IPS-NIHi11 (cell line): ENCODE results near the gene EFCC1.

Experiments used
- DNase-seq: peaks from one replicate; pipeline ENCODE4 v3.0.0; 2012; ENCODE audit warnings: mixed read lengths, low spot score

EFCC1 gene

GRCh38 chr3:129032716-129033115 is 31.6 kb downstream of the EFCC1 start:
- DNase-seq: no peak

- DNase-seq: no peak
These were observed 32.0 kb downstream of the EFCC1 start for GRCh38 chr3:129033151-129033550.

- DNase-seq: no peak
These were observed 32.7 kb downstream of the EFCC1 start for GRCh38 chr3:129033633-129034321.

GRCh38 chr3:129034642-129035041 is 33.5 kb downstream of the EFCC1 start:
- DNase-seq: peak; percentile 67

- DNase-seq: no peak
These were observed 34.5 kb downstream of the EFCC1 start for GRCh38 chr3:129035360-129036221.

GRCh38 chr3:129036222-129037092 is 35.4 kb downstream of the EFCC1 start:
- DNase-seq: no peak

GRCh38 chr3:129037093-129037419 is 36.0 kb downstream of the EFCC1 start:
- DNase-seq: no peak

GRCh38 chr3:129038121-129038855 is 37.2 kb downstream of the EFCC1 start:
- DNase-seq: no peak

GRCh38 chr3:129039271-129040038 is 38.4 kb downstream of the EFCC1 start:
- DNase-seq: no peak

- no peak for DNase-seq
These were observed 38.9 kb downstream of the EFCC1 start for GRCh38 chr3:129040039-129040336.

GRCh38 chr3:129040579-129041300 is 39.6 kb downstream of the EFCC1 start:
- DNase-seq: no peak

GRCh38 chr3:129045675-129046036 is 44.6 kb downstream of the EFCC1 start:
- peak; percentile 71 for DNase-seq

- DNase-seq: peak; percentile 84
These were observed 45.1 kb downstream of the EFCC1 start for GRCh38 chr3:129046037-129046731.

- no peak for DNase-seq
These were observed 45.8 kb downstream of the EFCC1 start for GRCh38 chr3:129046732-129047552.

GRCh38 chr3:129047553-129047839 is 46.4 kb downstream of the EFCC1 start:
- no peak for DNase-seq

- no peak for DNase-seq
These were observed 49.6 kb downstream of the EFCC1 start for GRCh38 chr3:129050556-129051295.

- DNase-seq: no peak
These were observed 50.8 kb downstream of the EFCC1 start for GRCh38 chr3:129051871-129052340.

GRCh38 chr3:129052675-129053074 is 51.6 kb downstream of the EFCC1 start:
- DNase-seq: no peak
